ENCODE measurements around the gene CACNG3. TPM values are rescaled to one million over a fixed set of nuclear protein-coding genes. Genes with fewer than 3 reads are reported as not detected.

The CACNG3 gene
- total and polyA plus RNA-seq, 8 donors: 0.09 TPM; not detected in 7

GRCh38 chr16:24273508-24274182 lies 17.5 kb downstream of the CACNG3 start:
- H3K4me1 ChIP-seq: no peaks in the 10 kb centered on the region
- H3K9me3 ChIP-seq: no peaks in the 10 kb centered on the region
- ATAC-seq (no peak), DNase-seq (no peak)
- no peak overlapping the region for H3K27ac ChIP-seq
- no peak overlapping the region for H3K4me3 ChIP-seq
- H3K36me3 ChIP-seq: no peaks in the 10 kb centered on the region
- H3K27me3 ChIP-seq: peaks cover 5 to 31% of the 10 kb centered on the region in 2 donors
- intact Hi-C loops (cut with DNase I): no loop called here
- TF ChIP-seq CTCF (IDR thresholded peaks at IDR 0.05): no peak

GRCh38 chr16:24275413-24275812 lies 19.3 kb downstream of the CACNG3 start:
- ATAC-seq: no peak
- H3K4me3 ChIP-seq: no peak overlapping the region
- no peak for TF ChIP-seq CTCF (IDR thresholded peaks at IDR 0.05)
- H3K4me1 ChIP-seq: no peaks in the 10 kb centered on the region
- no peaks in the 10 kb centered on the region for H3K36me3 ChIP-seq
- no peak overlapping the region for H3K27ac ChIP-seq
- intact Hi-C loops (cut with DNase I): no loop called here
- DNase-seq: no peak
- H3K27me3 ChIP-seq: peaks cover 5 to 26% of the 10 kb centered on the region in 2 donors
- no peaks in the 10 kb centered on the region for H3K9me3 ChIP-seq

- intact Hi-C loops (cut with DNase I): no loop called here
- ATAC-seq: no peak
- Histone ChIP-seq H3K9me3 (no peaks in the 10 kb centered on the region), H3K27me3 (peaks cover 0 to 14% of the 10 kb centered on the region in 2 donors), H3K4me1 (no peaks in the 10 kb centered on the region), H3K4me3 (no peak overlapping the region), H3K36me3 (no peaks in the 10 kb centered on the region), H3K27ac (no peak overlapping the region)
- TF ChIP-seq CTCF (IDR thresholded peaks at IDR 0.05): no peak
- no peak for DNase-seq
Observed at GRCh38 chr16:24279982-24280515, 23.9 kb downstream of the CACNG3 start.

- Histone ChIP-seq H3K9me3 (no peaks in the 10 kb centered on the region), H3K4me3 (no peak overlapping the region), H3K36me3 (no peaks in the 10 kb centered on the region), H3K4me1 (no peaks in the 10 kb centered on the region), H3K27me3 (peaks cover 0 to 14% of the 10 kb centered on the region in 2 donors), H3K27ac (no peak overlapping the region)
- no peak for TF ChIP-seq CTCF (IDR thresholded peaks at IDR 0.05)
- no peak for ATAC-seq
- intact Hi-C loops (cut with DNase I): no loop called here
- no peak for DNase-seq
Observed at GRCh38 chr16:24281466-24281865, 25.3 kb downstream of the CACNG3 start.

- H3K4me1 ChIP-seq: no peaks in the 10 kb centered on the region
- no peak for TF ChIP-seq CTCF (IDR thresholded peaks at IDR 0.05)
- H3K4me3 ChIP-seq: no peak overlapping the region
- intact Hi-C loops (cut with DNase I): no loop called here
- DNase-seq (no peak), ATAC-seq (no peak)
- no peaks in the 10 kb centered on the region for H3K36me3 ChIP-seq
- H3K27ac ChIP-seq: no peak overlapping the region
- peaks cover 0 to 10% of the 10 kb centered on the region in 2 donors for H3K27me3 ChIP-seq
- H3K9me3 ChIP-seq: no peaks in the 10 kb centered on the region
Observed at GRCh38 chr16:24282141-24282540, 26.0 kb downstream of the CACNG3 start.

All from left lung (tissue), 10 donors.